ENCODE measurements around the gene KLHDC7B. TPM values are rescaled to one million over a fixed set of nuclear protein-coding genes. Genes with fewer than 3 reads are reported as not detected.

The KLHDC7B gene
- total RNA-seq, 2 experiments from 2014 or later: 0.25 to 0.46 TPM

DNA sequence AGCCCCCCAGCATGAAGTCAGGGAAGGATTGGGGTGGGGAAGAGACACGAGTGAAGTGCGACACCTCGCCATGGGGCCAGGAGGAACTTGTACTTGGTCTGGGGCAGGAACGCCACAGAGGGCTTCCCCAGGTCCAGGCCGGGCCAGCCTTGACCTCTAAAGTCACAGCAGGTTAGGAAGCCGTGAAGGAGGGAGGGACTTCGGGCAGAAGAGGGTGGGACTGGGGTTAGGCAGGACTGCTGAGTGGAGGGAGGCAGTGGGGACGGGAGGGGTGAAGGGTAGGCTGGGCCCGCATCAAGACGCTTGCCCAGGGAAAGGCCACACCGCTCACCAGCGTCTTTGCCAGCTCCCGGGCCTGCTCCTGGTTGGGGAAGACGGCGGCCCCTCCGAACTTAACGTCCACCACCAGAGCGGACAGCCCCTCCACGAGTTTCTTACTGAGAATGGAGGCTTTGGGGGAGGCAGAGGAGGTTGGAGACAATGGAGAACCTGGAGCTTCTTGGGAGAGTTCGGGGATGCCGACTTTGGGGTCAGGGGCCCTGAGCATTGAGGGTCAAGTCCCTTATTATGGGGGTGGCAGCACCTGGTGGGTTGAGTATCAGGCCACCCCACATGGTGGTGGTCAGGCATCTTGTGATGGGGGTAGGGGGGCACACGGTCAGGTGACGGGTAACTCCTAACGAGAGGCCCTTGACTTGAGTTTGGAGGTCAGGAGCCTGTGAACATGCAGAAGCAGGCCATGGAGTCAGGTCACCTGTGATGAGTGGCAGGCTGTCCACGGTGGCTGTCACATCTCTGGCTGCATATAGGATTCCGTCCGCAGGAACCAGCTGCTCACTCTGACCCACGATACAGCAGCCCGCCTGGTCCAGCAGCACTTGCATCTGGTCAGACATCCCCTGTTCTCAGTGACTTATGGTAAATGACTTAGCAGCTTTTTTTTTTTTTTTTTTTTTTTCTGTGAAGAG, 18.6 kb upstream of the KLHDC7B start:
- intact Hi-C loops (cut with micrococcal nuclease; ENCODE audit: unreplicated experiment): loop anchor here (2.0 to 5.0 kb wide), 3 partner anchors 36 to 285 kb away; partner anchors contain the start of gene SYCE3
- H3K79me2 ChIP-seq (ENCODE audit: insufficient read depth, low read depth, low read length): peaks cover 4% of the 10 kb centered on the region; the same call in 1 of the 2 replicates
- H3K4me3 ChIP-seq (ENCODE audit: low read depth, low read length, poor library complexity, severe bottlenecking): peak overlapping the region; percentile 77
- H3K9me3 ChIP-seq (ENCODE audit: low read length): no peaks in the 10 kb centered on the region
- peak overlapping the region; percentile 86 for H3K4me2 ChIP-seq (ENCODE audit: low read length)
- ChIA-PET POLR2A (no interaction called here), CTCF (ENCODE audit: unreplicated experiment) (no interaction called here)
- H3K9me2 ChIP-seq (ENCODE audit: insufficient read depth, low read length): no peaks in the 10 kb centered on the region
- peak; percentile 60 for DNase-seq (ENCODE audit: low spot score)
- peak overlapping the region; percentile 31; the same call in 1 of the 2 replicates for H2AFZ ChIP-seq (ENCODE audit: low read length)
- H4K20me1 ChIP-seq (ENCODE audit: insufficient read depth, low read length): no peaks in the 10 kb centered on the region
- H3K27ac ChIP-seq (ENCODE audit: low read depth, low read length, poor library complexity, severe bottlenecking): peak overlapping the region; percentile 92
- no TSS peak for BruUV-seq (replicated peaks)
- TF ChIP-seq, protein P1, sequence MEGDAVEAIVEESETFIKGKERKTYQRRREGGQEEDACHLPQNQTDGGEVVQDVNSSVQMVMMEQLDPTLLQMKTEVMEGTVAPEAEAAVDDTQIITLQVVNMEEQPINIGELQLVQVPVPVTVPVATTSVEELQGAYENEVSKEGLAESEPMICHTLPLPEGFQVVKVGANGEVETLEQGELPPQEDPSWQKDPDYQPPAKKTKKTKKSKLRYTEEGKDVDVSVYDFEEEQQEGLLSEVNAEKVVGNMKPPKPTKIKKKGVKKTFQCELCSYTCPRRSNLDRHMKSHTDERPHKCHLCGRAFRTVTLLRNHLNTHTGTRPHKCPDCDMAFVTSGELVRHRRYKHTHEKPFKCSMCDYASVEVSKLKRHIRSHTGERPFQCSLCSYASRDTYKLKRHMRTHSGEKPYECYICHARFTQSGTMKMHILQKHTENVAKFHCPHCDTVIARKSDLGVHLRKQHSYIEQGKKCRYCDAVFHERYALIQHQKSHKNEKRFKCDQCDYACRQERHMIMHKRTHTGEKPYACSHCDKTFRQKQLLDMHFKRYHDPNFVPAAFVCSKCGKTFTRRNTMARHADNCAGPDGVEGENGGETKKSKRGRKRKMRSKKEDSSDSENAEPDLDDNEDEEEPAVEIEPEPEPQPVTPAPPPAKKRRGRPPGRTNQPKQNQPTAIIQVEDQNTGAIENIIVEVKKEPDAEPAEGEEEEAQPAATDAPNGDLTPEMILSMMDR (conservative IDR thresholded peaks at IDR 0.05; ENCODE audit: low read length): no peak
- TF ChIP-seq EZH2phosphoT487 (IDR thresholded peaks at IDR 0.05; ENCODE audit: borderline replicate concordance, low read depth, low read length): no peak
- peaks cover 30% of the 10 kb centered on the region for H3K36me3 ChIP-seq (ENCODE audit: insufficient read depth, low read length)
- H3K4me1 ChIP-seq (ENCODE audit: insufficient read depth, low read length, poor library complexity, severe bottlenecking): peaks cover 39% of the 10 kb centered on the region

DNA sequence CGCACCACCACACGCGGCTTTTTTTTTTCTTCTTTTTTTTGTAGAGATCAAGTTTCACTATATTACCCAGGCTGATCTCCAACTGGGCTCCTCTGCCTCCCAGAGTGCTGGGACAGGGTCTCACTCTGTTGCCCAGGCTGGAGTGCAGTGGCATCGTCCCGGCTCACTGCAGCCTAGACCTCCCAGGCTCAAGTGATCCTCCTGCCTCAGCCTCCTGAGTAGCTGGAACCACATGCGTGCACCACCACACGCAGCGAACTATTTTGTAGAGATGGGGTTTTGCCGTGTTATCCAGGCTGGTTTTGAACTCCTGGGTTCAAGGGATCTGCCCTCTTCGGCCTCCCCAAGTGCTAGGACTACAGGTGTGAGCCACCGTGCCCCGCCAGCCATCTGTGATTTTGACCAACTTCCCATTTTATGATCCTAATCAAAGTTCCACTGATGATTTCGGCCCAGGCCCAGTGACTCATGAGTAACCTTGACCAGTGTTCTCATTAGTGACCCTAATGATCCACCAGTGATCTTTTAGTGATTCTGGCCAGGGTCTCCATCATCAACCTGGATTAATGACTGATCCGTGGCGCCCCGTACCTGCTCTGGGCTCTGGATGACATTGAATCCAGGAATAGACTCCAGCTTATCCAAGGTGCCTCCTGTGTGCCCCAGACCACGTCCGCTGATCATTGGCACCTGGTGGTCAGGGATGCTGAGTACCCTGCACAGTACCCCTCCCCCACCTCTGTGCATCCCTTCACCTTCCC, 17.6 kb upstream of the KLHDC7B start:
- Histone ChIP-seq H3K4me1 (ENCODE audit: insufficient read depth, low read length, poor library complexity, severe bottlenecking) (peaks cover 49% of the 10 kb centered on the region), H3K36me3 (ENCODE audit: insufficient read depth, low read length) (peaks cover 20% of the 10 kb centered on the region), H3K9me2 (ENCODE audit: insufficient read depth, low read length) (no peaks in the 10 kb centered on the region), H3K79me2 (ENCODE audit: insufficient read depth, low read depth, low read length) (peaks cover 4% of the 10 kb centered on the region; the same call in 1 of the 2 replicates), H3K9me3 (ENCODE audit: low read length) (no peaks in the 10 kb centered on the region), H3K4me3 (ENCODE audit: low read depth, low read length, poor library complexity, severe bottlenecking) (no peak overlapping the region), H3K4me2 (ENCODE audit: low read length) (no peak overlapping the region), H2AFZ (ENCODE audit: low read length) (no peak overlapping the region), H3K27ac (ENCODE audit: low read depth, low read length, poor library complexity, severe bottlenecking) (no peak overlapping the region), H4K20me1 (ENCODE audit: insufficient read depth, low read length) (no peaks in the 10 kb centered on the region)
- intact Hi-C loops (cut with micrococcal nuclease; ENCODE audit: unreplicated experiment): loop anchor here (2.0 to 5.0 kb wide), 3 partner anchors 35 to 286 kb away; partner anchors contain the start of gene SYCE3
- no peak for TF ChIP-seq EZH2phosphoT487 (IDR thresholded peaks at IDR 0.05; ENCODE audit: borderline replicate concordance, low read depth, low read length)
- TF ChIP-seq, protein P1 (conservative IDR thresholded peaks at IDR 0.05; ENCODE audit: low read length): no peak
- CTCF ChIA-PET (ENCODE audit: unreplicated experiment): interaction anchor here (0.6 kb wide), 1 partner anchor 19 kb away, joined by 5 read pairs; no protein-coding TSS in a partner anchor
- peak; percentile 20 for DNase-seq (ENCODE audit: low spot score)
- BruUV-seq (replicated peaks): no TSS peak
- POLR2A ChIA-PET: no interaction called here
